Ramos (cell line): ENCODE data around the gene DAD1.
"Not testable (repeated sequence)": the region's sequence is repeated elsewhere in the genome, so short reads cannot be mapped to it uniquely, and the experiment has no call there.

ENCODE experiments used
- in situ Hi-C: fragments of 300-500 bp; cut with MboI; formaldehyde crosslinking; loops from one replicate; pipeline ENCODE4 v1.14.3; 2022; ENCODE audit warnings: low sequenced_read_pairs; ENCODE audit not compliant: unreplicated experiment

Gene DAD1

GRCh38 chr14:22589096-22589839, at the start of gene DAD1:
DAD1 (minus strand) TSS chr14:22589224; CDS start chr14:22589157, 67 bp downstream.
- in situ Hi-C loops, result no loop called here

GRCh38 chr14:22635980-22636379, 47.0 kb upstream of the DAD1 start:
- in situ Hi-C loops, result not testable (repeated sequence)

DNA sequence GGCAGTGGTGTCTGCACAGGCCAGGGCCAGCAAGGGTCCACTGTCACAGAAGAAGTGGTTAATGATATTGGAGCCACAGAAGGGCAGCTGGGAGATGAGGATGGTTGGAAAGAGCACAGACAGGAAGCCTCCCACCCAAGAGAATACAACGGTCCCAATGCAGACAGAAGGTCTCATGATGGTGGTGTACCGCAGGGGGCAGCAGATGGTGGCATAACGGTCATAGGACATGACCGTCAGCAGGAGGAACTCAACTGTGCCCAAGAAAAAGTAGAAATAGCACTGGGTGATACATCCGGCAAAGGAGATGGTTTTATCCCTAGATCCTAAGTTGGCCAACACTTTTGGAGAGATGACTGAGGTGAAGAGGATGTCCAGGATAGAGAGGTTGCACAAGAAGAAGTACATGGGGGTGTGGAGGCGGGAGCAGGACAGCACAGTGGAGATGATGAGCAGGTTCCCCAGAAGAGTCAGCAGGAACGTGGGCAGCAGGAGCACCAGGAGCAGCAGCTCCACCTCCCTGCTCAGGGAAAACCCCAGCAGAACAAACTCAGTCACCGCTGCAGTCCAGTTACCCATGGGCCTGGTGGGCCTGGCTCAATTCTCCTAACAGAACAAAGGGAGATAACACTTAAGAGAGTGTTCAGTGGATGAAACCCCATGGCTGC, 45.3 kb upstream of the DAD1 start:
- in situ Hi-C loops, result no loop called here

DNA sequence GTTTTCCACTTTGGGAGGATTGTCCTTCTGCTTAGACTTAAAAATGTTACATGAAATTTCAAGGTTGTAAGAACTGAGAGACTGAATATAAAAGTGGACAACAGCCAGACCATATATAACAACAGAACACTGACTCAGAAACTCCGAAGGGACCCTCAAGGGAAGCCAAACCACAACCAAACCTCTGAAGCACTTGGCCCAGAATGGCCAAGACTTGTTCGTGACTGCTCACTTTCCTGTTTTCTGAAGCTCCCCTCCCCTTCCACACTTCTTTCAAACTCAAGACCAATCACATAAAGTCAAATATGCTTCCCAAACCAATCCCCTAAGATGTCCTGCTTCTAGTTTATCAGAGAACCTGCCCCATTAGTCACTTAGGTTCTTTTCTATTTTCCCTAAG, 41.5 kb upstream of the DAD1 start:
- in situ Hi-C loops, result no loop called here

DNA sequence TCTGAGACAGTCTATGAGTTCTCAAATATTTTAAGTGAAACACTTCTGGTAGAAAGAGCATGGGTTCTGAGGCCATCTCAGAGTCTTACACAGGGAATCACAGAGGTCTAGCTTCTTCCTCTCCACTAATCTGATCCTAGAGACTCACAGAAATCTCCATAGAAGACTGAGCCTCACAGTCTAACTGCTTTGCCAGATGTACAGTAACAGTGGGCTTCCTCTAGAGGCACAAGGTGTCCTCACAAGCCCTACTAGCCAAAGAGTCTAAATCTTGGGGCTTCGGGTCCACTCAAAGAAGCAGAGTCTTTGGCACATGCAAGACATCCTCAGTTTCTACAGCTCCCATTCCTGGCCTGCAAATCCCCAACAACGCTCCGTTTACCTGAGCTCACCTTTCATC, 41.0 kb upstream of the DAD1 start:
- in situ Hi-C loops, result no loop called here

- in situ Hi-C loops, result no loop called here
Measured at GRCh38 chr14:22629361-22629760, 40.3 kb upstream of the DAD1 start.

DNA sequence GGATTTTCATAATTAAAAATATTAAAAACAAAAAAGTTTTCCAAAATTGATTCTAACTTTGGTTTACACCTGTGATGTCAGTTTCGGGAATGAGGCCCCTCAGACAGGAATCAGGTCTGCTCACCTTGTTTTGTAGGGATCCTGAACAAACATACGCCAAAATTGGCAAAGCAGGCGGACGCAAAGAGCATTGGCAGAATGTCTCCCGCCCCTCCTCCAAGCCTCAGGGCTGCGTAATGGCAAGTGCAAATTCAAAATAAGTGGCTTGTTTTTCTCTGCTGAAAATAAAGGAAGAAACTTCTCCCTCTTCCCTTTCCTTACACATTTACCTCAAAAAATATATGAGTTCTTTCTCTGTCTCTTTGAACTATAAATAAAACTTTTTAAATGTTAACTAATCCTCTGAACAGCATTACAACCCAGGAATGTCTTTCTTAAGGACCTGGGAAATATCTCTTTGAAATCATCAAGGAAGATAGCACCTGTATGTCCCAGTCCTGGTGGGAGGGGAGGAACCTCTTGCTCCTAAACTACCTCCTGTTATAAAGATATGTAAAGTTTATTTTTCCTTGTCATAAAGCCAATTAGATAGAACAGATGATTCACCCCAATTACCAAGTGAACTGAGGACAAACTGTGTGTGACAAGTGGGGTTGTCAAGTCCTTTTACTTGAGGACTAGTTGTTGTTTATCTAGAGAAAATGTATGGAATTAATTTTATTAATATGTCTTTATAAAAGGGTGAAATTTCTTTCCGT, 38.7 kb upstream of the DAD1 start:
- in situ Hi-C loops, result no loop called here

- in situ Hi-C loops, result no loop called here
Measured at GRCh38 chr14:22626590-22626989, 37.6 kb upstream of the DAD1 start.

DNA sequence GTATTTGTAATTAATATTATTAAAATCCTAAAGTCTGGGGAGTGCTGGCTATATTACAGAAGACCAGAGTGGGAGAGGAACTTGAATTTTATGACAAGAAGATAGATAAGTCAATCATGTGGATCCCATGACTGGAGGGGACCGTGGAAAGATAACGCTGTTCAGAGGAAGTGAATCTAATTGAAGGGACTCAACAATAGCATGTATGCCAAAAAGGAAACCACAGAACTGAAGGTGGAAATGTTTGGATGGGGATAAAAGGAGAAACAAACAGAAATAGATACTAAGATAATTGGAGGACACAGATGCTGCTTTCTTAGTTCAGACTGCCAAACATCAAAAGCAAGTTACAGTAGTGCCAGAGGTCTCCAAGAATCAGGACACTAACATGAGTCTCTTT, 34.0 kb upstream of the DAD1 start:
- in situ Hi-C loops, result no loop called here

DNA sequence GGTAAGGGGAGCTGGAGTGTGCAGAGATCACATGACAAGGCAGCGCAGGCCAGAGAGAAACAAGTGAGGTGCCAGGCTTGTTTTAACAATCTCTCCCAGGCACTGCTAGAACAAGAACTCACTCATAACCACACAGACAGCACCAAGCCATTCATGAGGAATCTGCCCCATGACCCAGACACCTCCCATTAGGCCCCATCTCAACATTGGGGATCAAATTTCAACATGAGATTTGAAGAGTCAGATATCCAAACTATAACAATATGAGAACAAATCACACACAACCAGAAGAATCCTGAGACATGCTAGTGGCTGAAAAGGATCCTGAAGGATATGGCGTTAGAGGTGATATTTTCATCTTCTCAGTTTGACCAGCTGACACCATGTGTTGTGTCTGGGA, 33.2 kb upstream of the DAD1 start:
- in situ Hi-C loops, result no loop called here

DNA sequence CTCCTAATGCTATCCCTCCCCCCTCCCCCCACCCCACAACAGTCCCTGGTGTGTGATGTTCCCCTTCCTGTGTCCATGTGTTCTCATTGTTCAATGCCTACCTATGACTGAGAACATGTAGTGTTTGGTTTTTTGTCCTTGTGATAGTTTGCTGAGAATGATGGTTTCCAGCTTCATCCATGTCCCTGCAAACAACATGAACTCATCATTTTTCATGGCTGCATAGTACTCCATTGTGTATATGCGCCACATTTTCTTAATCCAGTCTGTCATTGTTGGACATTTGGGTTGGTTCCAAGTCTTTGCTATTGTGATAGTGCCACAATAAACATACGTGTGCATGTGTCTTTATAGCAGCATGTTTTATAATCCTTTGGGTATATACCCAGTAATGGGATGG, 26.7 kb upstream of the DAD1 start:
- in situ Hi-C loops, result not testable (repeated sequence)

DNA sequence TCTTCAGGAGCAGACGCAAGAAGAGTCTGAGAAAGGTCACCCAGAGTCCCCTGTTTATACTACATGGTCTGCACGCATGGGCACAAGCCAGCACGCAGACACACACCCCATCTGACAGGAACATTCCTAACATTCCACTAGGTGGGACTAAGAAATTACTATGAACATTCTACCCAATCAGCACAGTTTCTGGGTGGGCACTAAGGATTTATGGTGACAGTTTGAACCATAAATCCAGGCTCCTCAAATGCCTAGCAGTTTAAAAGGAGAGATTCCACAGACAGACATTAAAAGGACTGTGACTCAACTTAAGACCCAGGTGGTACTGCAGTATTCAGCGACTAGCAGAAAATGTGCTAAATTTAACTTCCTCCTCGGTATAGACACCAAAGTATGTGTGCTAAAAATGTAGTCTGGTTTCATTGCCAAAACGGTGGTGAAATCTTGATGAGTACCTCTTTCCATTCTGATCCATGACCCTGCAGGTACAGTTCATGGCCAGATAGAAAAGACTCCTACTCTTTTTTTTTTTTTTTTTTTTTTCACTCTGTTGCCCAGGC, 25.3 kb upstream of the DAD1 start:
- in situ Hi-C loops, result no loop called here

DNA sequence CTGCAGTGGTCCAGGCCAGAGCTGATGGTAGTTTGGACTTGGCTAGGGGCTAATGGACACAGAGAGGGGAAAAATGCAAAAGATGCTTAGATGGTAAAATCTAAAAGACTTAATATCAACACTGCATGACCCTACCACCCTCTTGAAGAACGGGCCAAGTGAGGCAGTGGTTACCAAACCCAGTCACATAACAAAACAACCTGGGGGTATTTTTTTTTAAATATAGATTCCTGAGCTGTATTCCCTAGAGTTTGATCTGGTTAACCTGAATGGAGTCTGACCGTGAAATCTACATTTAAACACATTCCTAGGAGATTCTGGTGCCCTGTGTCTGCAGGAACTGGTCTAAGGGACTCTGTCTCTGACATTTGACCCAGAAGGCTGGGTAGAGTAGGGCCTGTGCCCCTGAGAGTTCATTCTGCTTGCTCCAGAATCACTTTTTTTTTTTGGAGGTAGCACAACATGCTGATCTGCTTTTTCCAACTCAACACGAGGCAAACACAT, 24.8 kb upstream of the DAD1 start:
- in situ Hi-C loops, result no loop called here

GRCh38 chr14:22613106-22613695, 24.2 kb upstream of the DAD1 start:
- in situ Hi-C loops, result no loop called here

GRCh38 chr14:22610931-22611330, 21.9 kb upstream of the DAD1 start:
- in situ Hi-C loops, result no loop called here

- in situ Hi-C loops, result no loop called here
Measured at GRCh38 chr14:22607291-22607690, 18.3 kb upstream of the DAD1 start.

GRCh38 chr14:22606380-22606779, 17.4 kb upstream of the DAD1 start:
- in situ Hi-C loops, result no loop called here

- in situ Hi-C loops, result no loop called here
Measured at GRCh38 chr14:22602862-22603261, 13.8 kb upstream of the DAD1 start.

DNA sequence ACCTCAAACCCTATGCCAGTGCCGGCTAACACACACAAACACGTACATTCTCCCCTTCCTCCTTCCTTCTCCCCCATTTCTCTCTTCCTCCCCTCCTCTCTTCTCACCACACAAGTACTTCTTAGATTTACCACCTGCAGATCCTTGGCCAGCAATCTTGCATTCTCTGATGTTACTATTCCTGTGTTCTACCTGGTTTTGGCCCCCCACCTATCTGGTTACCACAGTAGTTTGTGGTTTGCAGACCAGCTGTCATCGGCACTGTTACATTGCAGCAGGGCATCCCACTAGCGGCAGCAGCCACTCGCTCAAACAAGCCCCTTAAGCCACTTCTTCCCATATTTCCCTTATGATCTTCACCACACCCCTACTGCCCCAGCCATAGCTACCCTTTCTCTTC, 13.0 kb upstream of the DAD1 start:
- in situ Hi-C loops, result no loop called here

- in situ Hi-C loops, result no loop called here
Measured at GRCh38 chr14:22601456-22601855, 12.4 kb upstream of the DAD1 start.
